OCI-LY3 (cell line): ENCODE results near the gene USP54.
"Not testable (repeated sequence)": the region's sequence is repeated elsewhere in the genome, so short reads cannot be mapped to it uniquely, and the experiment has no call there.

Source experiments
- H2AFZ ChIP-seq: fragments of 200-600, 300-600 bp; shearing (Covaris generic); 2 replicates; pipeline ENCODE4 v1.6.0; 2014; ENCODE audit warnings: antibody characterized with exemption, low read depth, low read length
- H3K27ac ChIP-seq: fragments of 200-600, 300-600 bp; sonication (generic); 2 replicates; pipeline ENCODE4 v1.5.1; 2014; ENCODE audit warnings: mild to moderate bottlenecking, low read length, moderate library complexity, mixed read lengths
- H3K27me3 ChIP-seq: fragments of 200-600, 300-600 bp; sonication (generic); 2 replicates; pipeline ENCODE4 v1.6.1; 2014; ENCODE audit warnings: low read depth, low read length, mixed read lengths
- H3K36me3 ChIP-seq: fragments of 200-600, 300-600 bp; sonication (generic); replicated peaks from 2 replicates; pipeline ENCODE3; 2014; ENCODE audit warnings: low read depth, low read length, mixed read lengths
- H3K4me1 ChIP-seq: fragments of 300-600, 200-600 bp; sonication (generic); 2 replicates; pipeline ENCODE4 v1.6.1; 2014; ENCODE audit warnings: low read length, mixed read lengths
- H3K4me2 ChIP-seq: fragments of 200-600, 300-600 bp; sonication (generic); 2 replicates; pipeline ENCODE4 v1.6.1; 2014; ENCODE audit warnings: low read length, mixed read lengths
- H3K4me3 ChIP-seq: fragments of 300-600, 200-600 bp; sonication (generic); 2 replicates; pipeline ENCODE4 v1.5.1; 2014; ENCODE audit warnings: antibody characterized with exemption, mild to moderate bottlenecking, low read length, moderate library complexity
- H3K79me2 ChIP-seq: fragments of 300-600, 200-600 bp; shearing (Covaris generic); 2 replicates; pipeline ENCODE4 v1.6.1; 2014; ENCODE audit warnings: mild to moderate bottlenecking, low read length, mixed read lengths
- H3K9ac ChIP-seq: fragments of 300-600, 200-600 bp; shearing (Covaris generic); 2 replicates; pipeline ENCODE4 v1.6.0; 2014; ENCODE audit warnings: mild to moderate bottlenecking, low read length, moderate library complexity
- H3K9me3 ChIP-seq: fragments of 200-600, 300-600 bp; shearing (Covaris generic); 2 replicates; pipeline ENCODE4 v1.6.1; 2014; ENCODE audit warnings: low read length, mixed read lengths; ENCODE audit not compliant: insufficient read depth
- H4K20me1 ChIP-seq: fragments of 200-600, 300-600 bp; sonication (generic); 2 replicates; pipeline ENCODE4 v1.6.1; 2016; ENCODE audit warnings: low read length, mixed read lengths; ENCODE audit not compliant: insufficient read depth
- EZH2phosphoT487 ChIP-seq: fragments of 200-600 bp; shearing (Covaris generic); IDR thresholded peaks from 2 replicates; pipeline ENCODE4 v1.6.1; 2018; ENCODE audit warnings: antibody characterized with exemption, mixed run types, low read depth
- TF ChIP-seq, protein P1 (sequence below): fragments of 200-600, 300-600 bp; sonication (generic); IDR thresholded peaks from 2 replicates; pipeline ENCODE4 v1.5.1; 2014; ENCODE audit warnings: antibody characterized with exemption, low read length, low read depth

USP54 gene

DNA sequence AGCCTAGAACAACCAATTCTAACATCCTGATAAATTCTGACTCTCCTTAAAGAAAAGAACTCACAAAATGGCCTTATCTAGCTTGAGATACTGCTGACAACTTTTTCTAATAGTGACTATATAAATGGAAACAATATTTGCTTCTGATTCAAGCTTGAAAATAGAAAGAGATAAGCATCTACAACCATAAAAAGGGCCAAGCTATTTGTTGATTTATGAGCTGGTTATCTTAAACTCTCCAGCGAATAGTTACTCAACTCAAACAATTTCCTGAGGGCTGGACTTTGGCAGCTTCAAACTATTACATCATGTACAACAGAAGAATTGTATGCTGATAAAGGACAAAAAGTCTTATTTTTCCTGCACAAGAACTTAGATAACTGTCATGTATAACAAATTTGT is 4.6 kb downstream of the USP54 start:
- Histone ChIP-seq H3K27ac (no peak overlapping the region), H2AFZ (no peak overlapping the region), H3K4me2 (no peak overlapping the region), H3K27me3 (no peaks in the 10 kb centered on the region), H3K36me3 (no peaks in the 10 kb centered on the region), H3K79me2 (no peaks in the 10 kb centered on the region), H3K4me3 (no peak overlapping the region), H3K9me3 (no peaks in the 10 kb centered on the region), H4K20me1 (no peaks in the 10 kb centered on the region), H3K9ac (no peak overlapping the region), H3K4me1 (no peaks in the 10 kb centered on the region)
- TF ChIP-seq, protein P1, sequence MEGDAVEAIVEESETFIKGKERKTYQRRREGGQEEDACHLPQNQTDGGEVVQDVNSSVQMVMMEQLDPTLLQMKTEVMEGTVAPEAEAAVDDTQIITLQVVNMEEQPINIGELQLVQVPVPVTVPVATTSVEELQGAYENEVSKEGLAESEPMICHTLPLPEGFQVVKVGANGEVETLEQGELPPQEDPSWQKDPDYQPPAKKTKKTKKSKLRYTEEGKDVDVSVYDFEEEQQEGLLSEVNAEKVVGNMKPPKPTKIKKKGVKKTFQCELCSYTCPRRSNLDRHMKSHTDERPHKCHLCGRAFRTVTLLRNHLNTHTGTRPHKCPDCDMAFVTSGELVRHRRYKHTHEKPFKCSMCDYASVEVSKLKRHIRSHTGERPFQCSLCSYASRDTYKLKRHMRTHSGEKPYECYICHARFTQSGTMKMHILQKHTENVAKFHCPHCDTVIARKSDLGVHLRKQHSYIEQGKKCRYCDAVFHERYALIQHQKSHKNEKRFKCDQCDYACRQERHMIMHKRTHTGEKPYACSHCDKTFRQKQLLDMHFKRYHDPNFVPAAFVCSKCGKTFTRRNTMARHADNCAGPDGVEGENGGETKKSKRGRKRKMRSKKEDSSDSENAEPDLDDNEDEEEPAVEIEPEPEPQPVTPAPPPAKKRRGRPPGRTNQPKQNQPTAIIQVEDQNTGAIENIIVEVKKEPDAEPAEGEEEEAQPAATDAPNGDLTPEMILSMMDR: no peak
- no peak for TF ChIP-seq EZH2phosphoT487

DNA sequence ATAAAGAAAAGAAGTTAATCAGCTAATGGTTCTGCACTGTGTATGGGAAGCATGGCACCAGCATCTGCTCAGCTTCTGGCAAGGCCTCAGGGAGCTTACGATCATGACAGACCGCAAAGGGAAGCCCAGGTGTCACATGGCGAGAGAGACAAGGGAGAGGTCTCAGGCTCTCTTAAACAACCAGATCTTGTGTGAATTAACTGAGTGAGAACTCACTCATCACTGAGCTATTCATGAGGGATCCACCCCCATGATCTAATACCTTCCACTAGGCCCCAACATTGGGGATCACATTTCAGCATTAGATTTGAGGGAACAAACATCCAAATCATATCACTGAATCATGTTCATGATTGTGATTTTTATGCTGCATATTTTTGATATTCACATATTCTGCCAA is 5.8 kb downstream of the USP54 start:
- H3K9ac ChIP-seq: no peak overlapping the region
- H4K20me1 ChIP-seq: no peaks in the 10 kb centered on the region
- no peaks in the 10 kb centered on the region for H3K79me2 ChIP-seq
- H3K27me3 ChIP-seq: no peaks in the 10 kb centered on the region
- no peaks in the 10 kb centered on the region for H3K9me3 ChIP-seq
- no peak overlapping the region for H3K27ac ChIP-seq
- H3K4me1 ChIP-seq: no peaks in the 10 kb centered on the region
- H3K4me2 ChIP-seq: no peak overlapping the region
- H3K36me3 ChIP-seq: no peaks in the 10 kb centered on the region
- H2AFZ ChIP-seq: no peak overlapping the region
- no peak overlapping the region for H3K4me3 ChIP-seq
- TF ChIP-seq, protein P1: no peak
- TF ChIP-seq EZH2phosphoT487: no peak

DNA sequence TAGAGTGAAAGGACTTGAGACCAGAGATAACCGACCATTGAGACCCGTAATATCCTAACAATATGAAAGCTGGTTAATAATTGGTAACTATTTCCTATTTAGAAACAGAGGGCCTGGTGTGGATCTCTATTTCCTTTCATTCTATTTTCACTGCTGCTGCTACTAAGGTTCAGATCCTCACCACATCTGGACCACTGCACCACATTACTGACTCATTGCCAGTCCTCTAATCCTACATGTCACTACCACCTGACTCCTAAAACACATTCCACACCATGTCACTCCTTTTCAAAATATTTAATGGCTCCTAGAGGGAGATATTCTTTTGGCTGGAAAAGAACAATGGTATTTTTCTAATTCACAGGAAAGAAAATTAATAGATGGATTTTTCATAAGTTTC is 6.4 kb downstream of the USP54 start:
- no peak for TF ChIP-seq EZH2phosphoT487
- TF ChIP-seq, protein P1: no peak
- no peak overlapping the region for H3K27ac ChIP-seq
- no peak overlapping the region for H3K9ac ChIP-seq
- no peaks in the 10 kb centered on the region for H3K79me2 ChIP-seq
- no peaks in the 10 kb centered on the region for H3K27me3 ChIP-seq
- no peaks in the 10 kb centered on the region for H3K36me3 ChIP-seq
- H3K4me2 ChIP-seq: no peak overlapping the region
- H4K20me1 ChIP-seq: no peaks in the 10 kb centered on the region
- H3K4me3 ChIP-seq: no peak overlapping the region
- H2AFZ ChIP-seq: no peak overlapping the region
- H3K9me3 ChIP-seq: no peaks in the 10 kb centered on the region
- no peaks in the 10 kb centered on the region for H3K4me1 ChIP-seq

DNA sequence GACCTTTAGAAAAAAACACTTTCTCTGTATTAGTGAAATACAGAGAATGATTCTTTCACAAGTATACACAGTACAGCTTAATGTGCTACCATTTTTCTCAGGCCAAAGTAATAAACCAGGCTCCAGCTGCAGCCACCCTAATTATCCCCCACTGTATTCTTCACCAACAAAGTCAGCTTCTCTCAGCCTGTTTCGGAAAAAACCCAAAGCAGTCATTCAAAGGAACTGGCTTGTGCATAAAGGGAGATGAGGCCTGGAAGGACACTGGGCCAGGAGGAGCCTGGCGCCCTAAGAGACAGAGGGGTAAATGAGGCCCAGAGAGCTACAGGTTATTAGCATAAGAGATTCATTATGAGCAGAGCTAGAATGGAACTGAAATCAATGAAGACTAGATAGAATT is 9.2 kb downstream of the USP54 start:
- H3K9me3 ChIP-seq: no peaks in the 10 kb centered on the region
- TF ChIP-seq, protein P1: no peak
- TF ChIP-seq EZH2phosphoT487: no peak
- H3K36me3 ChIP-seq: no peaks in the 10 kb centered on the region
- no peak overlapping the region for H3K4me2 ChIP-seq
- no peak overlapping the region for H3K4me3 ChIP-seq
- no peak overlapping the region for H2AFZ ChIP-seq
- H3K79me2 ChIP-seq: no peaks in the 10 kb centered on the region
- H4K20me1 ChIP-seq: no peaks in the 10 kb centered on the region
- H3K4me1 ChIP-seq: peaks cover 2% of the 10 kb centered on the region
- no peak overlapping the region for H3K27ac ChIP-seq
- no peak overlapping the region for H3K9ac ChIP-seq
- no peaks in the 10 kb centered on the region for H3K27me3 ChIP-seq

DNA sequence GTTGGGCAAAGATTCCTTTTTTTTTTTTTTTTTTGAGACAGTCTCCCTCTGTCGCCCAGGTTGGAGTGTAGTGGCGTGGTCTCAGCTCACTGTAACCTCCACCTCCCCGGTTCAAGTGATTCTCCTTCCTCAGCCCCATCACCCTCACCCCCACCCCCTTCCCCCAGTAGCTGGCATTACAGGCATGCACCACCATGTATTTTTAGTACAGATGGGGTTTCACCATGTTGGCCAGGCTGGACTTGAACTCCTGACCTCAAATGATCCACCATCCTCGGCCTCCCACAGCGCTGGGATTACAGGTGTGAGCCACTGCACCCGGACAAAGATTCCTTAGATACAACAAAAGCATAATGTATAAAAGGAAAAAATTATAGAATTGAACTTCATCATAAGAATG is 12.2 kb downstream of the USP54 start:
- not testable (repeated sequence) for H3K36me3 ChIP-seq

More for the DNA sequence above, 12.2 kb downstream of the USP54 start:
- H3K4me3 ChIP-seq, H4K20me1 ChIP-seq, H3K9me3 ChIP-seq, H3K27me3 ChIP-seq, H3K9ac ChIP-seq, H3K79me2 ChIP-seq, H2AFZ ChIP-seq, H3K27ac ChIP-seq, H3K4me2 ChIP-seq: not testable (repeated sequence)
- H3K4me1 ChIP-seq: peaks cover 13% of the 10 kb centered on the region
